DMS153 treated with DMSO at 0.1 percent for 48 hours (cell line): Measurements from ENCODE around the gene DPY19L2.
"Not testable (repeated sequence)": the region's sequence is repeated elsewhere in the genome, so short reads cannot be mapped to it uniquely, and the experiment has no call there.

Experiments used
- DNase-seq: peaks from one replicate; lab custom pipeline; 2025; ENCODE audit not compliant: unreplicated experiment; lab: John Stamatoyannopoulos, UW

The DPY19L2 gene

DNA sequence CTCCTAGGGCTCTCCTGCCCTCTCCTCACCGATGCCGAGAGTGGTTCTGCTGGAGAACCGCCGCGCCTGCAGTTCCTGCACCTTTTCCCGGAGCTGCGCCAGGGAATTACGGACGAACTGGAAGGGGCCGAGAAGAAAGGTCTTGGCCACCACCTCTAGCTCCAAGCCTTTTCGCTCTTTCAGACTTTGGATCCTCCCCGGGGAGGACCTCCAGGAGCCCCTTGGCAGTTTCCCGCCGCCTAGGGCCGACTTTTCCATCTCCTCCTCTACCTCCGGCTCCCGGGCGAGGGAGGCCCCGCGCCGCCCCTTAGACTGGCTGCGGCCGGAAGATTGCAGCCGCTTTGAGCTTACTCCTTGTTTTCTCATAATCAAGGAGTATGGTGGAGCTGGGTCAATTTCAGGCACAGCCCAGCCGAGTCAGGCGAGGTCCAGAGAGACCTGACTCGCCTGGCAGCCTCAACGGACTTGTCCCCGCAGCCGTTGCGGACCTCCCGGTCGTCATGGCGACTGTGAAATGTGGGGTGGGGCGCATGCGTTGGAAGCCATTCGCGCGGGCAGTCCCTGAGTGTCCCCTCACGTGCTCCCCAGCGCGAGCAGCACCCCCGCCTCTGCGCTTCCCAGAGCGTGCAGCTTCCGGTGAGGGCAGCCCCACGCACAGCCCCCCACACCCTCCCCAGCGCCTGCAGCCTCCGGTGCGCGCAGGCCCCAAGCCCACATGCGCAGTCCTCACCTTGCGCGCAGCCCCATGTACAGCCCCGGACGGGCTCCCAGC lies at the start of gene DPY19L2:
DPY19L2 (minus strand) TSS at position 466 of the 772 bp plus-strand sequence; CDS start at position 366, 100 bp downstream.
- peak; percentile 36 for DNase-seq

DNA sequence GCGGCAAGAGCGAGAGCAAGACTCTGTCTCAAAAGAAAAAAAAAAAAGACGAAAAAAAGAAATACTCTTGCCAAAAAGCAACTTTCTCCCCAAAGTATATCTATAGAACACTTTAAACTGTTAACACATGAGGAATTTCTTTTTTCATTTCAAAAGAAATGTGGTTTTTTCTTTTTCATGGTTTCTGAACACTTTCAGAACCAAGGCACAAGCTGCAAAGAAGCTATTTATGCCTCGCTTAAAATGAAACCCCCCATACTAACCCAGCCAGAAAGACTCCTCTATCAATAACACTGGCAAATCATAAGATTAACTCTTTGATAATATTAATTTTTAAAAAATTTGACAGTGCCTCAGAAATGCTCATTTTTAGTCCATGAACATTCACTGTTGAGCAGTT lies 48.6 kb upstream of the DPY19L2 start:
- DNase-seq: not testable (repeated sequence)

DNA sequence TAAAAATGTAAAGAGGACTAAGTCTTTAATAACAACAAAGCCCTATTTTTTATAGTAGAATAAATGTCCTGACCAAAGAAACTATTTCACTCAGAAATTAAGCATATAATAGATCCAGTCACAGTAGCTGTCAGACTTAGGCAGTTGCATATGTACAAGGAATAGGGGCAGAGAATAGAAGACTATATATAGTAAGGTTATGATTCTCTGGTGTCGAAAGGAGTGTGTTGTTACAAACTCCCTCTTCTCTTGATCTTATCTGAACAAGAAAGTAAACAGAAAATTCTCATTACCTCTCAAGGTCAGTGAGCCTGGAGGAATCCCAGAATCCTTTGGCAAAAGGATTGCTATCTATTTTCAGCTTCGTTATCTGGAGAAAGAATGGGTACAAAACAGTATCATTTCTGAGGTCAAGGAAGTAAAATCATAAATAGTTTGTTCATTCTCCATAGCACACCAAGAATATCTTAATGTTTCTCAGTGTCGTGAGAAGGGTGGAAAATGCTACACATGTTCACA lies 46.9 kb upstream of the DPY19L2 start:
- DNase-seq: not testable (repeated sequence)

DNA sequence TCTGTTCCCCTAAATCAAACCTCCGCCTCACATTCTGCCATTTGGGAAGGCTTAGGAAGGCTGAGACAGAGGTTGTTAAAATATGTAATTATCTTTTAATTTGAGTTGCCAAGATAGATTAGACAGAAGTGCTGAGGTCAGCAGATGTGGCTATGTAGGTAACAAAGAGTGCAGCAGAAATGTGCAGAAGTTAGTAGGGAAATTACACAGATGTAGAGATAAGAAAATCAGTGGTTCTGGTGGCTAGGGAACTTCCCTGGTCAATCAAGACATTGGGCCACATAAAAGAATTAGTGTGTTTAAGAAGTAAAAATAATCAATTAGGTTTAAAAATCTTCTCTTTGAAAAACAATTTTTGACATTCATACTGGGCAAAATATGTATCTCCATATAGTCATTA lies 46.1 kb upstream of the DPY19L2 start:
- DNase-seq: not testable (repeated sequence)

DNA sequence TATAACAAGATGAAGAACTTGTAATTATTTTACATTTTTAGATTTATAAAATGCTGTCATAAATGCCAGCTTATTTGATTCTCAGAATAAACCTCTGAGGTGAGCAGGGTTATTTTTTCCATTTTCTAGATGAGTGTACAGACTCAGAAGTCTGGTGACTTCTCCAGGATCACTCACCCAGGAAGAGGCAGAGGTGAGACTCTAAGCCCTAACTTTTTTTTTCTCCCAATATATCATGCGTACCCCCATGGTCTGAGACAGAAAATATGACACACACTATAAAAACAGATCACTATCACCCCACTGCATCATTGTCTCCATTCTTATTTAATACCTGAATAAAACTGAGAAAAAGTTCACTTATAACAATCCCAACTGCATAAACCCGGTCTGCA lies 45.4 kb upstream of the DPY19L2 start:
- DNase-seq: not testable (repeated sequence)

DNA sequence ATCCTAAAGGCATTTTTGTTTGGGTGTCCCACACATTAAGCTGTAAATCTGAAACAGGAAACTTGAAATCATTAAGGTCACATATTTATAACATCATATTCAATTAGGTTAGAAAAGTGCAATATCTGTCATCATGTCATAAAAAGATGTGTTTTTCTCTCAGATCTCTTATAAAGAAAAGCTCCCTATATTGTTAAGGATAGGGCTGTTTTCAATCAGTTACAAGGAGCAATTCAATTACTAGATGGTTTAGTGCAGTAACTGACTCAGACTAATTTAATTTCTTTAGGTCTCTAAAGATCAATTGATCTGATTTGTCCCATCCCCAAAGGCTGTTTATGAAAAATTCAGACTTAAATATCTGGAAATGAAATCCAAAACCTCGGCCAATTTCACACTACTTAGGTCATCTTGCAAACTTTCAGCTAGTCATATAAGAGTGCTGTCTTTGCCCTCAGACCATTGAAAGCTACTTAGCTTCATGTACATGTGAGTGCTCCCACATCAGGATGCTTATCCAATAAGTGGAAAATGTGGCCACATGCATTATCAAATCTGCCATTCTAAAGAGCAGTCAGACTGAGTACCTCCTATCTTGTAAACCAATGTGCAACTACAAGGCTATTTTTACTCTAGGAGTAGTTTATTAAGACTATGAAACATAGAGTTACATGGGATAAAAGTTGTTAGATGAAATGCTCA lies 44.8 kb upstream of the DPY19L2 start:
- DNase-seq: not testable (repeated sequence)

DNA sequence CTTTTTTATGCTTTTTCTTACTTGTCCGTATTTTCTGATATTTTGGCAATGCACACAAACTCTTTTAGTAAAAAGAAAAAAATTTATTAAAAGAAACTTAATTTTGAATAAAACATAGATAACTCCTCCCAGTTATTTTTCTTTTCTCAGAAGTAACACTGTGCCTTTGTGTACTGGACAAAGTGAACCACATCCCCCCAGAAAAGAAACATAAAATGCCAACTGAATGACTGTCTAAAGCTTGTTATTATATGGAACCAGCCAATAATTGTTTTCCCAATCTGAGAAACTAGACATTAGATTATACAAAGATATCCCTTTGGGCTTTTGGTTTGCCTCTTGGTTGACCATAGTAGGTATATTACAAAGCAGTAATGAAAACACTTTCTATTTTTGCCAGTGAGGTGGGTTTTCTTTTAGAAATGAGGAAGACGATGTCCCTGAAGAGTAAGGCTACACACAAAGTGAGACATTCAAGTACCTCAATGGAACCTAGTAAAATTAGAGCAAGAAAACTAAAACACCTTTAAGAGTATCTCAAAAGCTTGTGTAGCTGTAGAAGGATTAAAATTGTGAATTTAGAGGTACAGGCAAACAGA lies 44.2 kb upstream of the DPY19L2 start:
- DNase-seq: not testable (repeated sequence)

DNA sequence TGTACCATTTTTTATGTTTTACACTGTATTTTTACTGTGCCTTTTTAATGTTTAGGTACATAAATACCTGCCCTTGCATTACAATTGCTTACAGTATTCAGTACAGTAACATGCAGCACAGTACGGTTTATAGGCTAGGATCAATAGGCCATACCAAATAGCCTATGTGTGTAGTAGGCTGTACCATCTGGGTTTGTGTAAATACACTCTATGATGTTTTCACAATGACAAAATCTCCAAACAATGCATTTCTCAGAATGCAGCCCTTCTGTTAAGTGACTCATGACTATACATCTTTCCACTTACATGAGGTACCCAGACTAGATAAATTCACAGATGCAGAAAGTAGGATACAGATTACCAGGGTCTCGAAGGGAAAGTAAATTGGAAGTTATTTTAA lies 43.0 kb upstream of the DPY19L2 start:
- DNase-seq: not testable (repeated sequence)

DNA sequence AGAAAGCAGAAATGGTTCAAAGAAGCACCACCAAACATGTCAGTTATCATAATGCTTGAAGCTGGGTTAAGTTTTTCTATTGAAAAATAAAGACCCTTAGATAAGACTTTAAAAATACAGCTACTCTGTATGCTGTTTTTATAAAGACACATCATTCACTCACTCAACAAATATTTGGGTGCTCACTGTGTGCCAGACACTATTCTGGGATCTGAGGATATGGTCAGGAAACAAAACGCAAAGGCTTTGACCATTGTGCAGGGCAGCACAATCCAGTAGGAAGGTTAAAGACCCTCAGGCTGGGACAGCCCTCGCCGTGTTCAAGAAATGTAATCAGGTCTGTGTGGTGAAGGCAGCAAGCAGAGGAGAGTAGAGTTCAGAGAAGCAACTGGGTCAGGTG lies 38.0 kb upstream of the DPY19L2 start:
- DNase-seq: no peak

DNA sequence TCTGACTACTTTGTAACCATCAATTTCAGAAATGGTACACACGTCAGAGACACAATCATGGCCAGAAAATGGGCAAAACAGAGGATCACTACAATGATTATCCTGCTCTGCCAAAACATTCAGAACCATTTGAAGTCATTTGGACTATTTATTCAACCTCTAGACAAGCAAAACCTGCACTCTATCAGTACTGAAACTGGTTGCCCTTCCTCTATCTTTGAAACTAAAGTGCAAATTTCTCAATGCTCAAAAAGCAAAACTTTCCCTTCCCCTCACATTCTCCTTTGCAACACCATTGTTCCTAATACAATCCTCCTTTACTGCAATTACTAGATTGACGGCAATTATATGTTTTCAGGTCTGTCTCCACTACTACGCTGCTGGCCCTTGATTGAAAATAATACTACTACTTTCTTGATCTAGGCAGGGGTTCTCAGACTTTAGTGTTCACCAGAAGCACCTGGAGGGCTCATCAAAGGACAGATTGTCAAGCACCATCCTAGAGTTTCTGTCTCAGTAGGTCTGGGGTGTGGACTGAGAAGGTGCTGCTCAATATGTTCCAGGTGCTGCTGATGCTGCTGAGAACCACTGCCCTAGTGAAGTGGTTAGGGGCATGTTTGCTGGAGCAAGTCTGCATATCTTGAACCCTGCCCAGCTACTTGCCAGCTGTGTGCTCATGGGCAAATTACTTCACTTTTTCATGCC lies 31.5 kb upstream of the DPY19L2 start:
- DNase-seq: not testable (repeated sequence)

DNA sequence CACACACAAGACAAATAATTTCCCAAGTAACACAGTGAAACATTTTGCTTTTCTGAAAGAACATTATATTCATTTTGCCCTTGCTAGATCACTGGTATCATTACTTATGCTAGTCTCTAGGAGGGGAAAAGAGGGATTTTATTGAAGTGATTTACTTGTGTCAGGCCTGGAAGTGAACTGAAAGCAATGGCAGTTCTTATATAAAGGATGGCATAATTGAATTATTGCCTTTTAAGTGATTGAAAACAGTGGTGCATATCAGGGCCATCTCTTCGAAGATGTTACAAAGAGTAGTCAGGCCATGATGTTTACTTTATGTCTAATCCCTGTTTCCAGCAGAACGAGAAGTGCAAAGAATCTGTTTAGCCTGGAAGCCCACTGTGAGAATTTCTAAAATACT lies 30.7 kb upstream of the DPY19L2 start:
- DNase-seq: not testable (repeated sequence)

DNA sequence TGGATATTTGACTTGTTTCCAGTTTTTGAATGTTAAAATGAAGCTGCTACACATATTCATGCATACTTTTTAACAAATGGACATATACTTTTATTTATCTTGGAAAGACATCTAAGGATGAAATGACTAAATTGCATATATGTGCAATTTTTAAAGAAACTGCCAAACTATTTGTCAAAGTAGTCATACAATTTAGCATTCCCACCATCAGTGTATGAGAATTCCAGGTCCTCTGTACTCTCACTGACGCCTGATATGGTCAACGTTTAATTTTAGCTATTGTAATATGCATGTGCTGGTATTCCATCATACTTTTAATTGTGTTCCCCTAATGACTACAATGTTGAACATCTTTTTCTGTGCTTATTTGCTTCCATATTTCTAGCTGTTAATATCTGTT lies 22.5 kb upstream of the DPY19L2 start:
- not testable (repeated sequence) for DNase-seq

DNA sequence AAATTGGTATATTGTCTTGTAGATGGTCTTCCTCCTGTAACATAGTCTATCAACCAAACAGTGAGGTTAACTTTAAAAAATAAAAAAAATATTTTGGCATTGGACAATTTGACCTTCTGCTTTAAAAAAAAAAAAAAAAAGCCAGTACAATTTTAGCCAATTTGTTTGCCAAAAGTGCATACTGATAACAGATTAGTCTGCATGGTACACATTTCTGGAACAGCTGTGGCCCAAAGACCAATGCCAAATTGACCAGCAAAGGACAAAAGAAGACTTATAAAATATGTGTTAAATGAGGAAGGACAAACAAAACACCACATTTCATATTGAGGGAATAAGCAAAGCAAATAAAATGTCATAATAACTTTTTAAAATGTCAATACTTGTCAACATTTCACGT lies 20.8 kb upstream of the DPY19L2 start:
- DNase-seq: not testable (repeated sequence)

DNA sequence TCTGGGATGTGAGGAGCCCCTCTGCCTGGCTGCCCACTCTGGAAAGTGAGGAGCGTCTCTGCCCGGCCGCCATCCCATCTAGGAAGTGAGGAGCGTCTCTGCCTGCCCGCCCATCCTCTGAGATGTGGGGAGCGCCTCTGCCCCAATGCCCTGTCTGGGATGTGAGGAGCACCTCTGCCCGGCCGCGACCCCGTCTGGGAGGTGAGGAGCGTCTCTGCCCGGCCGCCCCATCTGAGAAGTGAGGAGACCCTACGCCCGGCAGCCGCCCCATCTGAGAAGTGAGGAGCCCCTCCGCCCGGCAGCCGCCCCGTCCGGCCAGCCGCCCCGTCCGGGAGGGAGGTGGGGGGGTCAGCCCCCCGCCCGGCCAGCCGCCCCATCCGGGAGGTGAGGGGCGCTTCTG lies 18.3 kb upstream of the DPY19L2 start:
- DNase-seq: not testable (repeated sequence)

DNA sequence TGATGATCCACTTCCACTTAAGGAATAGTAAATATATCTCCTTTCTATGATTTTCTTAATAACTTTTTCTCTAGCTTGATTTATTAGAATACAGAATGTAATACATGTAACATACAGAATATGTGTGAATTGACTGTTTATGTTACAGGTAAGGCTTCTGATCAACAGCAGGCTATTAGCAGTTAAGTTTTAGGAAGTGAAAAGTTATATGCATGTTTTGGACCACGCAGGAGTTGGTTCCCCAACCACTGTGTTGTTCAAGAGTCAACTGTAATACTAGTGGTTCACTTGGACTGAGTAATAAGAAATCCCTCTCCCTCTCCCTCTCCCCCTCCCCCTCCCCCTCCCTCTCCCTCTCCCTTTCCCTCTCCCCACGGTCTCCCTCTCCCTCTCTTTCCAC lies 17.5 kb upstream of the DPY19L2 start:
- DNase-seq: not testable (repeated sequence)

DNA sequence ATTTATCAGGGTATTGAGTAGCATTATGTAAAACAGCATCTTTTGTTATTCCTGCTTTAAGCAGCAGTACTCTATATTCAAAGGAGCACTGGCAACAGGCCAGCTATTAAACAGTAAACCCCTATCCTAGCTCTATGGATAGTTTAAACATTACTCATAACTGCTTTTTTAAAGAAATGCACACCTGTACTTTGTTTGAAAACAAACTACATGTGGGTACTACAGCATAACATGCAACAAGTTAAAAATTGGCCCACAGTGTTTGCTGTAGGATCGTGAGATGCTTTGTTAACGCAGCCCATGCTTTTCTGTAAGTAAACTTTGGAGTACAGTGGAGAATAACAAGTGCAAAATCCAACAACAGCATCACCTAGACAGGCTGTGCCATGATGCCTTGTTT lies 14.3 kb upstream of the DPY19L2 start:
- peak; percentile 24 for DNase-seq

DNA sequence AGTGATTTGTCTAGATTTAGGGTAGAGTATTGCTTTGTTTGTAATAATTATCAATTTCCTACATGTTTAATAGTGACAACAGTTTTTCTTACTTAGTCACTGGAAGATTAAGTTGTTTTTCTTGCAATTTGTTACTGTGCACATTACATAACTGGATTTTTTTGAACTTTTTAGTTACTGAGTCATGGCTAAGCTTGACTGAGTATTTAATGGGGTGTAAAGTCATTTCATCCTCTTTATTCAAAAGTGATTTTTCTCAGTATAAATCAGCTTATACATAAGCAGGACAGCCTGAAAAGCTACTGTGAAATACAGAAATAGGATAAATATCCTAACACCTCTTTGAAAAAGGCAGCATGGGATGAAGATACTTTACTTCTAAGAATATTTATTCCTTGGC lies 12.5 kb upstream of the DPY19L2 start:
- not testable (repeated sequence) for DNase-seq

DNA sequence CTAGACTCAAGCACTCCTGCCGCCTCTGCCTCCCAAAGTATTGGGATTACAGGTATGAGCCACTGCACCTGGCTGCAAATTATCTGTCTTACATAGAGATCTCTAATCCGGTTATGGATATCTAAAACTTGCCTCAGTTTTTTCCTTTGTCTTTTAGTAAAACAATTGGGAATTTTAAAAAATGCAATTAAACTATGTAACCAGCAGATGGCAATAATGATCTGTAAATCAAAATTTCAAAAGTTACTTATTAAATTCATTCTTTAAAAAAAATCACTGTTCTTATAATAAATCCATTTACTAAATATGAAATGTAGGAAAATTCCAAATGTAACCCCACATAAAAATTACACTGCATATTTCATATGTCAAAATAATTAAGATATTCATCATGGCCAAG lies 4.3 kb upstream of the DPY19L2 start:
- DNase-seq: not testable (repeated sequence)

DNA sequence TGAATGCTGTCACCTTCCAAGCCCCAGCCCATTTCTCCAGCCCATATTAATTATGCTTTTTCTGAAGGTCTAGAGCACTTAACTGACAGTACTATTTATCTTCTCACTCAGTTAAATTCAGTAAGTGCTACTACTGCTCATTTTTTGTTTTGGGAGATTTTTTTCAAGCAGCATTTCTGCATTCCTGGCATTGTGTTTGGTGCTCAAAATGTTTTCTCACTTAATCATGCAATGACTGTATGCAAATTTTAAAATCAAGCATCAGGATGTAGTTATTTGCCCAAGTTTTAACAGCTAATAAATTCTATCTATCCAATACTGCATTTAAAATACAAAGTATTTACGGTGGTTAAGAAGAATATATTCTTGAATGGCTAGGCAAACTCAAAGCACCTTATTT lies 1.6 kb upstream of the DPY19L2 start:
- DNase-seq: not testable (repeated sequence)

DNA sequence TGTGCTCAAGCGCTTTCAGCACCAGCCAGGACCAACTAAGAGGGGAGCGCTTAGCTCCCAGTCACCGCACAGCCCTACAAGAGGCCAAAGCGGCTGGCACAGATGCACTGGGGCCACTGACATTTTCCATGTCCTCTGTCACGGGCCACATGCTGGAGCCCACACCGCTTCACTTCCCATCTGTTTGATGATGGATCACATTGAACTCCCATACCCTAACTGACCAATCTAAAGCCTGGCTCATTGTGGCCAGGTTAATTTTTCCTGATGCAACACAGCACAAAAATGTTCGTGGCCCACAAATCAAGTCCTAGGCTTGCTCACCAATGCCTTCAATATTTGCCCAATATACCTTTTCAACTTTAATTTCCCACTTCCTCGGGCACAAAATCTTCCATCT lies 1.1 kb upstream of the DPY19L2 start:
- DNase-seq: not testable (repeated sequence)

DNA sequence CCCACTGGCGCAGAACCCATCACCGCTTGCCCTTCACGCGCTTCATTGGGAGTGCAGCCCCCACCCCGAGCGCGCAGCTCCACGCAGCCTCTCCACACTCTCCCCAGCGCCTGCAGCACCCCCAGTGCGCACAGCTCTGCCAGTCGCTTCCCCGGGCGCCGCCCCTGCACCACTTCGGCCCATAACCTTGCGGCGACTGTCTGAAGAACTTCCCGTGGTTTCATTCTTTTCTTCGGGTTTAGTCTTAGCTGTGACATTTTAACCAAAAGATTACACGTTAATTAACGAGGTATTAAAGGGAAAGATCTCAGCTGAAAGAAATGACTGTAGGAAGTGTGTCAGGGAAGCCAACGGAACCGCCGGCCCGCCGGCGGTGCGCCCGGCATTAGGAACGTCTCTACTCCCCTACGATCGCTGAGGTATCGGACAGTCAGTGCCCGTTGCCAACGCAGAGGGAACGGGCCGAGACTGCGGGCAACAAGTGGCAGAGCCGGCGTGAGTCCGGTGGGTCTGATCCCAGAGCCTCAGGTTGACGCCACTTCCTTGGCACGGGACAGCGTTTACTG lies 590 bp upstream of the DPY19L2 start:
- DNase-seq: not testable (repeated sequence)
